ENCODE results near the gene SYNPO. TPM values are rescaled to one million over a fixed set of nuclear protein-coding genes. Genes with fewer than 3 reads are reported as not detected.

Gene SYNPO
- total and polyA plus RNA-seq, 4 donors, result 10.3 to 111 (median 42.4) TPM

DNA sequence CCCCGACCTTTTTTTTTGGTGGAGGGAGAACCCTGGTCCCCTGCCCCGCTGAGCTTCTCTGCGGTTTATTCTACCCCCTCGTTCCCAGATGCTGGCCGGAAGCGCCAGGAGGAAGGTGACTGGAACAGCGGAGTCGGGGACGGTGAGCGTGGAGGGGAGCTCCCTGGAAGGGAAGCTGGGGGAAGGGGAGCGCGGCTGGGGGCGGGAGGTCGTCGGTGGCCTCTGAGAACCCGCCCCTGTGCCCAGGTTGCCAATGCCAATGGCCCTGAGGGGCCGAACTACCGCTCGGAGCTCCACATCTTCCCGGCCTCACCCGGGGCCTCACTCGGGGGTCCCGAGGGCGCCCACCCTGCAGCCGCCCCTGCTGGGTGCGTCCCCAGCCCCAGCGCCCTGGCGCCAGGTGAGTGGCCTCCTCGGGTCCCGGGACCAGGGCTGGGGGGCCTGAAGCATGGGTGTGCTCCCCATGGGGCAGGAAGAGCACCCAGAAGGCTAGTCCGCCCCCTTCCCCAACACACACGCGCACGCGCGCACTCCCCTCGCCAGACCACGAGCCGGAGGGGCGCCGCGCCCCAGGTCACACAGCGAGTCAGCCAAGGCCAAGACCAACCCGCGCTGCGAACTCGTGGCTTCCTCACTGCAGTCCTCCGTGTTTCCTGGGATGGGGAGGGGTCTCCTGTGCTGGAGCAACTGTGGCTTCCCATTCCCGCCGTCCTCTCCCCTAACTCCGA, 31.2 kb downstream of the SYNPO start:
- peak in 2 of 3 donors; percentile 37 to 43 for DNase-seq
- Histone ChIP-seq H3K27ac (ENCODE audit: low read depth in 1 of 2, low read length in 1 of 2) (no peak overlapping the region), H3K4me1 (ENCODE audit: control insufficient read depth in 5 of 5, insufficient read depth in 5 of 5, low read length in 5 of 5) (peaks cover 0 to 26% (median 10%) of the 10 kb centered on the region in 5 donors), H3K36me3 (ENCODE audit: control insufficient read depth in 4 of 4, insufficient read depth in 4 of 4, low read length in 4 of 4) (peaks cover 0 to 3% (median 0%) of the 10 kb centered on the region in 4 donors), H3K9ac (ENCODE audit: insufficient read depth in 1 of 2, low read length in 2 of 2) (peak overlapping the region; percentile 49 to 79), H3K4me3 (no peak overlapping the region), H3K9me3 (ENCODE audit: control insufficient read depth in 4 of 4, insufficient read depth in 3 of 4, low read length in 3 of 4) (no peaks in the 10 kb centered on the region), H3K27me3 (ENCODE audit: control insufficient read depth in 3 of 3, insufficient read depth in 3 of 3, low read length in 2 of 3) (peaks cover 0 to 10% (median 0%) of the 10 kb centered on the region in 3 donors)
- TF ChIP-seq CTCF (IDR thresholded peaks at IDR 0.05; ENCODE audit: control extremely low read depth, extremely low read depth), result no peak
- ATAC-seq (ENCODE audit: insufficient read depth, low FRiP score), result no peak
- 2% methylated on average over 36 to 51 of the region's 51 CpGs for WGBS, 2 donors

DNA sequence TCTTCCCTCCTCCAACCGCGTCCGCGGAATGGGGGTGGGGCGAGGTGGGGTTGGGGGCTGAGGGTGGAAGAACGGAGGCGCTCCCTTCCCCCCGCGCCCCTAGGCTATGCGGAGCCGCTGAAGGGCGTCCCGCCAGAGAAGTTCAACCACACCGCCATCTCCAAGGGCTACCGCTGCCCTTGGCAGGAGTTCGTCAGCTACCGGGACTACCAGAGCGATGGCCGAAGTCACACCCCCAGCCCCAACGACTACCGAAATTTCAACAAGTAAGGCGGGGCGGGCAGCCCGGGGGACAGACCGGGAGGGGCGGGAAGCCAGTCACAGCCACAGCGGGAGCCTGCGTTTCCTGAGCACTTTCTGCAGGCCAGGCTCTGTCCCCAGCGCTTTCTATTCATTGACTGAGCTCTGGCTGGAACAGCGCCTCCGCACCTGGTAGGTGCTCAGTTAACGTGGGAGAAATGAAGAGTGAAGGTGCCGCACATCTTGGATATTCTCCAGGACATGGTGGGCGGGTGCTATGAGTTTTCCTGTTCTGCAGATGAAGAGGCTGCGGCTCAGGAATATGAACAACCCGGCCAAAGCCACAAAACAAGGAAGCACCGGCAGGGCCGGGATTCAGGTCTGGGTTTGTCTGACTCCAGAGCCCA, 31.9 kb downstream of the SYNPO start:
- peak; percentile 69 to 78 (median 75) for DNase-seq
- peak overlapping the region; percentile 49 to 79 for H3K9ac ChIP-seq (ENCODE audit: insufficient read depth in 1 of 2, low read length in 2 of 2)
- peak; percentile 25 for ATAC-seq (ENCODE audit: insufficient read depth, low FRiP score)
- H3K27ac ChIP-seq (ENCODE audit: low read depth in 1 of 2, low read length in 1 of 2), result no peak overlapping the region
- H3K27me3 ChIP-seq (ENCODE audit: control insufficient read depth in 3 of 3, insufficient read depth in 3 of 3, low read length in 2 of 3), result peaks cover 0 to 10% (median 0%) of the 10 kb centered on the region in 3 donors
- TF ChIP-seq CTCF (IDR thresholded peaks at IDR 0.05; ENCODE audit: control extremely low read depth, extremely low read depth), result no peak
- no peaks in the 10 kb centered on the region for H3K9me3 ChIP-seq (ENCODE audit: control insufficient read depth in 4 of 4, insufficient read depth in 3 of 4, low read length in 3 of 4)
- peaks cover 0 to 26% (median 10%) of the 10 kb centered on the region in 5 donors for H3K4me1 ChIP-seq (ENCODE audit: control insufficient read depth in 5 of 5, insufficient read depth in 5 of 5, low read length in 5 of 5)
- 1 to 2% methylated on average over 35 to 38 of the region's 38 CpGs for WGBS, 2 donors
- H3K4me3 ChIP-seq, result peak overlapping the region; percentile 18
- peaks cover 0 to 6% (median 1%) of the 10 kb centered on the region in 4 donors for H3K36me3 ChIP-seq (ENCODE audit: control insufficient read depth in 4 of 4, insufficient read depth in 4 of 4, low read length in 4 of 4)

DNA sequence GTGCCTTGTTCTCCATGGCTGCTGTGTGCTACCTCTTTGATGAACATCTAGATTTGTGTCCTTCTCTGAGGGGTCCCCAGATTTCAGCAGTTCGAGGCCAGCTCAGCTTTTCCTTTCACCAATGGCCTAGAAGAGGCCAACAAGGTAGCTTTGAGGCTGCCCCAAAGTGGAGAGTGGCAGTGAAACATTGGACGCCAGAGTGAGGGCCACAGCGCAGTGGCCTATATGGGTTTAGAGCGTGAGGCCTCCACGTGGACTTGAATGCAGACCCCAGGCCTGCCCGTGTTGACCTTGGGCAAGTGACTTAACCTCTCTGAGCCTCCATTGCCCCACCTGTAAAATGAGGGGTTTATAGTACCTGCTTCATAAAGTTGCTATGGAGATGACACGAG, 32.4 kb downstream of the SYNPO start:
- peak overlapping the region; percentile 36 to 49 for H3K9ac ChIP-seq (ENCODE audit: insufficient read depth in 1 of 2, low read length in 2 of 2)
- peaks cover 0 to 6% (median 2%) of the 10 kb centered on the region in 4 donors for H3K36me3 ChIP-seq (ENCODE audit: control insufficient read depth in 4 of 4, insufficient read depth in 4 of 4, low read length in 4 of 4)
- no peak overlapping the region for H3K4me3 ChIP-seq
- no peak for TF ChIP-seq CTCF (IDR thresholded peaks at IDR 0.05; ENCODE audit: control extremely low read depth, extremely low read depth)
- H3K27ac ChIP-seq (ENCODE audit: low read depth in 1 of 2, low read length in 1 of 2), result no peak overlapping the region
- H3K4me1 ChIP-seq (ENCODE audit: control insufficient read depth in 5 of 5, insufficient read depth in 5 of 5, low read length in 5 of 5), result peaks cover 0 to 26% (median 10%) of the 10 kb centered on the region in 5 donors
- 69 to 76% methylated on average over 7 of the region's 7 CpGs for WGBS, 2 donors
- peak; percentile 10 for ATAC-seq (ENCODE audit: insufficient read depth, low FRiP score)
- DNase-seq, result no peak
- H3K9me3 ChIP-seq (ENCODE audit: control insufficient read depth in 4 of 4, insufficient read depth in 3 of 4, low read length in 3 of 4), result no peaks in the 10 kb centered on the region
- peaks cover 0 to 10% (median 0%) of the 10 kb centered on the region in 3 donors for H3K27me3 ChIP-seq (ENCODE audit: control insufficient read depth in 3 of 3, insufficient read depth in 3 of 3, low read length in 2 of 3)

All from lung (tissue), 12 donors.